Measurements from ENCODE around the gene GSTT4.
"Not testable (repeated sequence)": the region's sequence is repeated elsewhere in the genome, so short reads cannot be mapped to it uniquely, and the experiment has no call there.

The GSTT4 gene

DNA sequence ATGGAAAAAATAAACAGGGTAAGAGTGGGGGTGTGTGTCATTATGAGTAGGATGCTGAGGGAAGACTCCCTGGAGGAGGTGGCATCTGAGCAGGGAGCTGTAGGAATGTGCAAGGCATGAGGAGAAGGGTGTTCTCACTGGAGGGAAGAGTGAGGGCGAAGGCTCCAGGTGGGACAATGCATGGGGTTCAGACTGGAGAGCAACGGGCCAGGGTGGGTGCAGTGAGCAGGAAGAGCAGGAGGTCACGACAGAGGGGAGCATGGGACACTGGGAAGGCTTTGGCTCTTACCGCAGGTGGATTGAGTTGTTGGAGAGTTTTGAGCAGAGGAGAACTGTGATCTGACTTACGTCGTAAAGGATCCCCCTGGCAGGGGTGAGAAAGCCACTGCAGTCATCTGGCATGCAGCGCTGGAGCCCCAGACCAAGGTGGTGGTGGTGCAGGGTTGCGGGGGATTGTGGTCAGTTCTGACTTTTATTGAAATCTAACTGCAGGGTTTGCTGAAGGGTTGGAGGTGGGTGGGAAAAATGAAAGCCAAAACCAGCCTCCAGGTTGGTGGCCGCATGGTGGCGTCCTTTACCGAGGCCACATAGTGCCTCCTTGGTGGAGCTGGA lies 52.4 kb downstream of the GSTT4 start:
- not testable (repeated sequence) for DNase-seq (ENCODE audit: low read depth in 2 of 2)

DNA sequence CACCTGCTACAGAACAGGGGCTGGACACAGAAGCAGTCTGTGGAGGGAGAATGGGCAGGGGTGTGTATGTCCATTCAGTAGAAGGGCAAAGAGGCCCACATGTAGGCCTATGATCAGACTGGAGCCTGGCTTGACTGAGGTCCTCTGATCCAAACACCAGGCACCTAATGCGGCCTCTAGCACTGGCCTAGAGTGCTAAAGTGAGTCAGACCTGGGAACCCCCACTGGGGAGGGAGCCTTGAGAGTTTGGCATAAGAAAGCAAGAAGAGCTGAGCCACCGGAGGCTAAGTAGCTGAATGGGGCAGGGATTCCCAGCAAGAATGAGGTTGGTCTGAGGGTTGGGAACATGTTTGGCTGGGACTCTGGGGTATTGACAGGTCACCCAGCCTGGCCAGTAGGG lies 53.9 kb downstream of the GSTT4 start:
- DNase-seq (ENCODE audit: low read depth in 2 of 2) = not testable (repeated sequence)

GRCh38 chr22:23949764-23950163 lies 55.5 kb downstream of the GSTT4 start:
- DNase-seq (ENCODE audit: low read depth in 2 of 2) = not testable (repeated sequence)

Data from stimulated activated CD4-positive, alpha-beta T cell treated with anti-CD3 and anti-CD28 coated beads, Interleukin-4, amount 100 ng/mL, for 48 hours (primary cell).